Heart left ventricle (tissue), 16 donors: ENCODE measurements around the gene ATP7A. TPM values are rescaled to one million over a fixed set of nuclear protein-coding genes. Genes with fewer than 3 reads are reported as not detected.
A peak's percentile ranks its signal among the peaks of the same experiment; 100 is the strongest.
"Not testable (repeated sequence)": the region's sequence is repeated elsewhere in the genome, so short reads cannot be mapped to it uniquely, and the experiment has no call there.

Source experiments
- ATAC-seq, 4 donors: fragments of 200-7000 bp; cut with Tn5 transposase; one replicate each; pipeline ENCODE4 v1.9.1; 2020 to 2022; ENCODE audit warnings: moderate library complexity in 4 of 4, mild to moderate bottlenecking in 3 of 4, moderate number of reproducible peaks in 1 of 4
- DNase-seq, 5 donors: peaks; one replicate each; pipeline ENCODE4 v3.0.0-alpha.2; 2020
- H3K27ac ChIP-seq, 12 donors: fragments of 200-600 bp; sonication (generic) in 4 of 12; one replicate each; pipeline versions ENCODE4 v1.5.0 to v1.8.0; 2016 to 2022; ENCODE audit warnings: mild to moderate bottlenecking in 2 of 12
- H3K27me3 ChIP-seq, 9 donors: fragments of 200-600 bp; sonication (generic) in 2 of 9; one replicate each; pipeline versions ENCODE4 v1.5.1 to v1.8.0; 2016 to 2022; ENCODE audit warnings: mild to moderate bottlenecking in 3 of 9
- H3K36me3 ChIP-seq, 9 donors: fragments of 200-600 bp; sonication (generic) in 2 of 9; one replicate each; pipeline versions ENCODE4 v1.5.0 to v1.8.0; 2018 to 2022; ENCODE audit warnings: mild to moderate bottlenecking in 2 of 9
- H3K4me1 ChIP-seq, 12 donors: fragments of 200-600 bp; sonication (generic) in 4 of 12; one replicate each; pipeline versions ENCODE4 v1.5.0 to v1.8.0; 2016 to 2022; ENCODE audit warnings: mild to moderate bottlenecking in 3 of 12
- H3K4me3 ChIP-seq, 12 donors: fragments of 200-600 bp; sonication (generic) in 4 of 12; one replicate each; pipeline versions ENCODE4 v1.5.0 to v1.8.0; 2017 to 2022; ENCODE audit warnings: mild to moderate bottlenecking in 9 of 12, moderate library complexity in 4 of 12
- H3K9me3 ChIP-seq, 12 donors: fragments of 200-600 bp; sonication (generic) in 4 of 12; one replicate each; pipeline versions ENCODE4 v1.5.0 to v1.8.0; 2016 to 2022; ENCODE audit warnings: mild to moderate bottlenecking in 1 of 12
- POLR2A ChIP-seq, 2 donors: fragments of 450-650 bp; IDR thresholded peaks; one replicate each; pipeline ENCODE4 v1.6.1; 2017; ENCODE audit warnings: antibody characterized with exemption in 2 of 2, mild to moderate bottlenecking in 2 of 2, moderate library complexity in 2 of 2
- WGBS, 4 donors: extraction: QIAGEN DNeasy Blood & Tissue Kit in 2 of 4; methylation state at CpG; one replicate each; pipeline versions ENCODE4 v1.1.5 to v1.1.7; 2013 to 2018; 5-methylcytosine and 5-hydroxymethylcytosine counted together
- intact Hi-C, 10 donors: fragments of 100-400 bp; cut with DNase I; formaldehyde crosslinking; loops; one replicate each; pipeline versions ENCODE4 v1.11.1 to v1.14.2; 2022
- polyA plus RNA-seq, 2 donors: library from polyadenylated mRNA; stranded (reverse); fragments of 200-250 nt; gene quantifications; one replicate each; pipeline ENCODE4 v1.2.3, GENCODE V29; 2013
- total RNA-seq, 9 donors: library from RNA; depleted of rRNA in 2 of 9; stranded (reverse); fragments of >200 nt in 2 of 9; fragmentation: NEBNext Ultra II Directional in 3 of 9; extraction: Animal tissue kit (Norgen Biotek cat#: 25700) in 3 of 9; gene quantifications; one replicate each; pipeline versions ENCODE4 v1.1.0 to v1.2.4, GENCODE V29; 2016 to 2023
- TF ChIP-seq, protein P1 (sequence below), 12 donors: fragments of 200-600 bp; sonication (generic) in 4 of 12; IDR thresholded peaks; one replicate each; pipeline versions ENCODE4 v1.5.0 to v1.8.0; 2018 to 2022; ENCODE audit warnings: antibody characterized with exemption in 12 of 12, mild to moderate bottlenecking in 5 of 12
- donor health status: ischemic (EF 13 %, LVEDD 7.1; RV severe dilation, severe dysfunction).
- donor health status: healthy with polysubstance abuse.
- donor health status: DM: no; HTN: yes; CAD: no.
- donor health status: DM: no; HTN: no; CAD: no.
- donor health status: ischemic (EF 25% LVEDD 6.9; RV normal size, moderate dysfunction).
- donor health status: ischemic (EF 25% LVEDD 5.7; RV mildly dilated, moderate dysfunction).
- donor health status: healthy.
- donor health status: DM: yes; HTN: yes; CAD: no.
- donor health status: ischemic (EF 35%, LVEDD 5.7; RV mildly dilated, moderate dysfunction).
- donor health status: nonischemic (EF 11% LVEDD 7.7; RV severe dilation, severe dysfunction).
- donor health status: DM: yes; HTN: yes; CAD: no.
- donor health status: PGD.
- donor health status: ischemic (EF 29% LVEDD 5.4; RV normal size, mild dysfunction).
- donor health status: nonischemic (EF 23%, LVEDD 6.1; RV moderate dilation, normal function).

The ATP7A gene
- total and polyA plus RNA-seq, 11 donors: 1.4 to 9.3 (median 5.5) TPM

- Histone ChIP-seq H3K27me3 (no peaks in the 10 kb centered on the region), H3K36me3 (no peaks in the 10 kb centered on the region), H3K27ac (no peak overlapping the region), H3K4me1 (no peaks in the 10 kb centered on the region), H3K4me3 (no peak overlapping the region), H3K9me3 (peaks cover 0 to 6% (median 0%) of the 10 kb centered on the region in 12 donors)
- TF ChIP-seq POLR2A (IDR thresholded peaks at IDR 0.05): no peak
- TF ChIP-seq, protein P1, sequence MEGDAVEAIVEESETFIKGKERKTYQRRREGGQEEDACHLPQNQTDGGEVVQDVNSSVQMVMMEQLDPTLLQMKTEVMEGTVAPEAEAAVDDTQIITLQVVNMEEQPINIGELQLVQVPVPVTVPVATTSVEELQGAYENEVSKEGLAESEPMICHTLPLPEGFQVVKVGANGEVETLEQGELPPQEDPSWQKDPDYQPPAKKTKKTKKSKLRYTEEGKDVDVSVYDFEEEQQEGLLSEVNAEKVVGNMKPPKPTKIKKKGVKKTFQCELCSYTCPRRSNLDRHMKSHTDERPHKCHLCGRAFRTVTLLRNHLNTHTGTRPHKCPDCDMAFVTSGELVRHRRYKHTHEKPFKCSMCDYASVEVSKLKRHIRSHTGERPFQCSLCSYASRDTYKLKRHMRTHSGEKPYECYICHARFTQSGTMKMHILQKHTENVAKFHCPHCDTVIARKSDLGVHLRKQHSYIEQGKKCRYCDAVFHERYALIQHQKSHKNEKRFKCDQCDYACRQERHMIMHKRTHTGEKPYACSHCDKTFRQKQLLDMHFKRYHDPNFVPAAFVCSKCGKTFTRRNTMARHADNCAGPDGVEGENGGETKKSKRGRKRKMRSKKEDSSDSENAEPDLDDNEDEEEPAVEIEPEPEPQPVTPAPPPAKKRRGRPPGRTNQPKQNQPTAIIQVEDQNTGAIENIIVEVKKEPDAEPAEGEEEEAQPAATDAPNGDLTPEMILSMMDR (IDR thresholded peaks at IDR 0.05): no peak
- WGBS, 4 donors: 70 to 90% (median 80%) methylated on average over 4 of the region's 4 CpGs
- no peak for ATAC-seq
- intact Hi-C loops: no loop called here
- no peak for DNase-seq
Measured at GRCh38 chrX:78064152-78064551, 153.7 kb downstream of the ATP7A start.

DNA sequence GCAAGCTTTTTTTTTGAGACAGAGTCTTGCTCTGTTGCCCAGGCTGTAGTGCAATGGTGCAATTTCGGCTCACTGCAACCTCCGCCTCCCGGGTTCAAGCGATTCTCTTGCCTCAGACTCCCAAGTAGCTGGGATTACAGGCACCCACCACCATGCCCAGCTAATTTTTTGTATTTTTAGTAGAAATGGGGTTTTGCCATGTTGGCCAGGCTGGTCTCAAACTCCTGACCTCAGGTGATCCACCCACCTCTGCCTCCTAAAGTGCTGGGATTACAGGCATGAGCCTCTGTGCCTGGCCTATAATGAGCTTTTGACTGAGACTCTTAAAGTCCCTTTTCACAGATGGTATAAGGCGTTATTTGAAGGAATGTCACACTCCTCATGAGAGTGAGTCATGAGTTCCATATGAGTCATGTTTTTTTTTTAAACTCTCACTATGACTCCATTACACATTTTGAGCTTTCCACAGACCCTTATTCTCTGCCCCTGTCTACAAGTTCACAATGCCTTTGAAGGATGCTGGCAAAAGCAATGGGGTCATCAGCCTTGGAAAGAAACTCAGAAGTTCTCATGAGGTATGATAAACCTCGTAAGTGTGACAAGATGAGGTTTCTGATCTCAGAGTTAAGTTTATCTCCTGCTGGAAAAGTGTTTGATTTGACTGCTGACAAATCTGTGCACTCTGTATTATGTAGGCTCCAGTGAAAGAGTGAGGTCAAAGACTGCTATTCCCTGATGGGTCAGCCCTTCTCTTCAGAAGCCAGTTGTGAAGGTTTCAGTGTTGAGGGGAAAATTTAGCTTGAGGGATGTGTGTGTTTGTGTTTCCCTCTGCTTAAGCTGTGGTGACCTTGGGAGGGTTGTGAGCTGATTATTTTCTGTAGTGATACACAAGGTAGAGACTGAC lies 154.5 kb downstream of the ATP7A start:
- H3K27ac ChIP-seq, H3K9me3 ChIP-seq, H3K27me3 ChIP-seq, DNase-seq, H3K36me3 ChIP-seq, H3K4me3 ChIP-seq, intact Hi-C loops, H3K4me1 ChIP-seq: not testable (repeated sequence)
- peak in 3 of 4 donors; percentile 34 to 67 (median 54) for ATAC-seq
- WGBS, 4 donors: 62 to 73% (median 73%) methylated on average over 6 of the region's 6 CpGs

GRCh38 chrX:78066110-78066509 lies 155.6 kb downstream of the ATP7A start:
- TF ChIP-seq, protein P1 (IDR thresholded peaks at IDR 0.05): no peak
- no peak for TF ChIP-seq POLR2A (IDR thresholded peaks at IDR 0.05)
- Histone ChIP-seq H3K36me3 (no peaks in the 10 kb centered on the region), H3K4me3 (no peak overlapping the region), H3K9me3 (peaks cover 0 to 8% (median 0%) of the 10 kb centered on the region in 12 donors), H3K27me3 (no peaks in the 10 kb centered on the region), H3K27ac (no peak overlapping the region), H3K4me1 (no peaks in the 10 kb centered on the region)
- 71 to 90% (median 85%) methylated on average over 1 of the region's 1 CpG for WGBS, 4 donors
- ATAC-seq (no peak), DNase-seq (no peak)
- intact Hi-C loops: no loop called here

- H3K27ac ChIP-seq: no peak overlapping the region
- no peaks in the 10 kb centered on the region for H3K27me3 ChIP-seq
- no peaks in the 10 kb centered on the region for H3K36me3 ChIP-seq
- TF ChIP-seq, protein P1 (IDR thresholded peaks at IDR 0.05): no peak
- no peak for TF ChIP-seq POLR2A (IDR thresholded peaks at IDR 0.05)
- DNase-seq (no peak), ATAC-seq (no peak)
- no peaks in the 10 kb centered on the region for H3K4me1 ChIP-seq
- H3K9me3 ChIP-seq: peaks cover 0 to 17% (median 0%) of the 10 kb centered on the region in 12 donors
- intact Hi-C loops: loop anchor here in 1 of 10 donors (10.0 kb wide), 1 partner anchor 57 kb away; no protein-coding TSS in a partner anchor
- no peak overlapping the region for H3K4me3 ChIP-seq
- WGBS, 4 donors: 69 to 85% (median 76%) methylated on average over 3 of the region's 3 CpGs
Measured at GRCh38 chrX:78071331-78071730, 160.8 kb downstream of the ATP7A start.

DNA sequence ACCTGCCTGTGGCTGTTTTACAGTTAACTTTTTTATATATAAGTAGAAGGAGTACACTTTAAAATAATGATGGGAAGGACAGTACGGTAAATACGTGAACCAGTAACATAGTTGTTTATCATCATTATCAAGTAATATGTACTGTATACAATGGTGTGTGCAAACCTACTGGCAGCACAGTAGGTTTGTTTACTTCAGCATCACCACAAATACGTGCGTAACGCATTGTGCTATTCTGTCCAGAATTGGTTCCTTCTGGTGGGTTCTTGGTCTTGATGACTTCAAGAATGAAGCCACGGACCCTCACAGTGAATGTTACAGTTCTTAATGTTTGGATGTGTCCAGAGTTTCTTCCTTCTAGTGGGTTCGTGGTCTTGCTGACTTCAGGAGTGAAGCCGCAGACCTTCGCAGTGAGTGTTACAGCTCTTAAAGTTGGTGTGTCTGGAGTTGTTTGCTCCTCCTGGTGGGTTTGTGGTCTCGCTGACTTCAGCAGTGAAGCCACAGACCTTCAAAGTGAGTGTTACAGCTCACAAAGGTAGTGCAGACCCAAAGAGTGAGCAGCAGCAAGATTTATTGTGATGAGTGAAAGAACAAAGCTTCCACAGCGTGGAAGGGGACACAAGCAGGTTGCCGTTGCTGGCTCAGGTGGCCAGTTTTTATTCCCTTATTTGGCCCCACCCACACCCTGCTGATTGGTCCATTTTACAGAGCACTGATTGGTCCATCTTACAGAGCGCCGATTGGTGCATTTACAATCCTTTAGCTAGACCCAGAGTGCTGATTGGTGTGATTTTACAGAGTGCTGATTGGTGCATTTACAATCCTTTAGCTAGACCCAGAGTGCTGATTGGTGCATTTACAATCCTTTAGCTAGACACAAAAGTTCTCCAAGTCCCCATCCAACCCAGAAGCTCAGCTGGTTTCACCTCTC lies 162.9 kb downstream of the ATP7A start:
- peaks cover 0 to 22% (median 0%) of the 10 kb centered on the region in 12 donors for H3K9me3 ChIP-seq
- not testable (repeated sequence) for ATAC-seq, H3K4me3 ChIP-seq, H3K27ac ChIP-seq, DNase-seq, H3K4me1 ChIP-seq, H3K27me3 ChIP-seq, H3K36me3 ChIP-seq
- intact Hi-C loops: loop anchor here in 1 of 10 donors (10.0 kb wide), 1 partner anchor 59 kb away; no protein-coding TSS in a partner anchor
- 85 to 91% (median 88%) methylated on average over 14 of the region's 14 CpGs for WGBS, 4 donors
